Loucy (cell line): ENCODE measurements around the gene PGA4.
"Not testable (repeated sequence)": the region's sequence is repeated elsewhere in the genome, so short reads cannot be mapped to it uniquely, and the experiment has no call there.

ENCODE experiments used
- H2AFZ ChIP-seq: fragments of 200-600 bp; sonication (generic); 2 replicates; pipeline ENCODE4 v1.6.0; 2016; ENCODE audit warnings: antibody characterized with exemption, mild to moderate bottlenecking, low read length, moderate library complexity
- H3F3A ChIP-seq: fragments of 200-600 bp; 2 replicates; pipeline ENCODE4 v1.6.0; 2016; ENCODE audit warnings: antibody characterized with exemption, low read depth, mild to moderate bottlenecking
- H3K27me3 ChIP-seq: fragments of 200-600 bp; sonication (generic); 2 replicates; pipeline ENCODE4 v1.6.1; 2014; ENCODE audit warnings: low read length, mild to moderate bottlenecking; ENCODE audit not compliant: insufficient read depth, poor library complexity, severe bottlenecking
- H3K36me3 ChIP-seq: fragments of 200-600 bp; sonication (generic); 2 replicates; pipeline ENCODE4 v1.6.1; 2016; ENCODE audit warnings: low read length; ENCODE audit not compliant: insufficient read depth
- H3K4me1 ChIP-seq: fragments of 200-600 bp; sonication (generic); 2 replicates; pipeline ENCODE4 v1.5.1; 2014; ENCODE audit warnings: low read length, mild to moderate bottlenecking; ENCODE audit not compliant: insufficient read depth, poor library complexity, severe bottlenecking
- H3K4me2 ChIP-seq: fragments of 200-600 bp; sonication (generic); 2 replicates; pipeline ENCODE4 v1.6.0; 2014; ENCODE audit warnings: antibody characterized with exemption, low read length, low read depth, mild to moderate bottlenecking; ENCODE audit not compliant: poor library complexity, severe bottlenecking
- H3K4me3 ChIP-seq: fragments of 200-600 bp; sonication (generic); 2 replicates; pipeline ENCODE4 v1.5.1; 2014; ENCODE audit warnings: low read length, mild to moderate bottlenecking, mixed read lengths; ENCODE audit not compliant: poor library complexity, severe bottlenecking
- H3K79me2 ChIP-seq: fragments of 200-600 bp; sonication (generic); 2 replicates; pipeline ENCODE4 v1.6.1; 2014; ENCODE audit warnings: low read length; ENCODE audit not compliant: insufficient read depth
- H3K9ac ChIP-seq: fragments of 200-600 bp; sonication (generic); 2 replicates; pipeline ENCODE4 v1.6.0; 2014; ENCODE audit warnings: mild to moderate bottlenecking, low read depth, low read length, moderate library complexity; ENCODE audit not compliant: poor library complexity, severe bottlenecking
- H3K9me2 ChIP-seq: fragments of 200-600 bp; sonication (generic); replicated peaks from 2 replicates; pipeline ENCODE4 v1.6.1; 2016; ENCODE audit warnings: low read depth, low read length, mixed read lengths
- H3K9me3 ChIP-seq: fragments of 200-600 bp; sonication (generic); 2 replicates; pipeline ENCODE4 v1.6.1; 2014; ENCODE audit warnings: mild to moderate bottlenecking, antibody characterized with exemption, low read length, low read depth; ENCODE audit not compliant: insufficient read depth
- H4K20me1 ChIP-seq: fragments of 200-600 bp; sonication (generic); 2 replicates; pipeline ENCODE4 v1.6.0; 2014; ENCODE audit warnings: antibody characterized with exemption, low read length, mild to moderate bottlenecking; ENCODE audit not compliant: insufficient read depth, poor library complexity, severe bottlenecking
- CTCF ChIP-seq: fragments of 200-600 bp; sonication (generic); conservative IDR thresholded peaks from 2 replicates; pipeline ENCODE4 v1.5.1; 2014; ENCODE audit warnings: mild to moderate bottlenecking, antibody characterized with exemption, low read length
- EZH2phosphoT487 ChIP-seq: fragments of 200-600 bp; IDR thresholded peaks from 2 replicates; pipeline ENCODE4 v1.6.1; 2018; ENCODE audit warnings: antibody characterized with exemption, mild to moderate bottlenecking, moderate library complexity, borderline replicate concordance

The PGA4 gene

DNA sequence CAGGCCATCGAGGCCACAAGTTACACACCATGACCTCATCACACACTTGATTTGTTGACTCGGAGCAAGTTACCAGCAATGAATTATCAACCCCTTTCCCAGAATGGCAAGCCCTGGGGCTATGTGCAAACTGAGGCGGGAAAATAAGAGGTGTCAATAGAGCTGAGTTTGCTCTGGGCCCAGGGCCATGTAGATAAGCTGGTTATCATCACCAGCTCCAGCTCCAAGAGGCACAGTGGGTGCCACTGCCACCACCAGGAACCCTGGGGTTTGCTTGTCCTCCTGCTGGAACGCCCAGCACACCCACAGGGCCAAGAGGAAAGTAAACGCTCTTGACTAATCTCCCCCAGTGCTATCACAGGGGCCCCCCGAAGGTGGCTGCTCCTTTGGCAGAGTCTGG is 47.9 kb upstream of the PGA4 start:
- Histone ChIP-seq H3F3A (no peaks in the 10 kb centered on the region), H3K9me3 (no peaks in the 10 kb centered on the region), H4K20me1 (no peaks in the 10 kb centered on the region), H3K9me2 (no peaks in the 10 kb centered on the region), H3K4me3 (no peak overlapping the region), H3K36me3 (no peaks in the 10 kb centered on the region), H3K4me1 (peaks cover 8% of the 10 kb centered on the region), H3K9ac (no peak overlapping the region), H3K27me3 (no peaks in the 10 kb centered on the region), H3K79me2 (no peaks in the 10 kb centered on the region), H2AFZ (no peak overlapping the region), H3K4me2 (no peak overlapping the region)
- TF ChIP-seq EZH2phosphoT487 (no peak), CTCF (no peak)

- Histone ChIP-seq H3K36me3 (no peaks in the 10 kb centered on the region), H4K20me1 (no peaks in the 10 kb centered on the region), H3K4me3 (no peak overlapping the region), H3K9ac (no peak overlapping the region), H3K9me2 (no peaks in the 10 kb centered on the region), H3K27me3 (no peaks in the 10 kb centered on the region), H2AFZ (no peak overlapping the region), H3K4me2 (no peak overlapping the region), H3F3A (no peaks in the 10 kb centered on the region), H3K79me2 (no peaks in the 10 kb centered on the region), H3K9me3 (no peaks in the 10 kb centered on the region), H3K4me1 (peaks cover 8% of the 10 kb centered on the region)
- no peak for TF ChIP-seq CTCF
- no peak for TF ChIP-seq EZH2phosphoT487
Measured at GRCh38 chr11:61174949-61175348, 47.2 kb upstream of the PGA4 start.

DNA sequence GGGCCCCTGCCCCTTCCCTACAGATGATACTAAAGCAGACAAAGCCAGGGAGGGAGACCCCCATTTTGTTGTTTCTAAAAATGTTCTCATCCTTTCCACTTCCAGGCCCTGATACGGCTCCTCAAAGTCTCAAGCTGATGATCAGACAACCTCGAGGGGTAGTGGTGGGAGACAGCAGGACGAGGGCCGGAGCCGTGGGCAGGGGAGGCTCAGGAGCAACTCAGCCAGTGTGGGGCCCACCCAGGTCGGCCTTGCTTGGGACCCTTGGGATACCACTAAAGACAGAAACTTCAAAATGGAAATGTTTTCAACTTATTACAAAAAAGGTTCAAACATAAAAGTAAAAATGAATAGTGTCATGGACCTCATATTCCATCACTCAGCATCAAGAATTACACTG is 45.7 kb upstream of the PGA4 start:
- H4K20me1 ChIP-seq: no peaks in the 10 kb centered on the region
- H3K36me3 ChIP-seq: no peaks in the 10 kb centered on the region
- H3K27me3 ChIP-seq: no peaks in the 10 kb centered on the region
- no peaks in the 10 kb centered on the region for H3K9me3 ChIP-seq
- no peak overlapping the region for H3K9ac ChIP-seq
- H3K4me3 ChIP-seq: no peak overlapping the region
- H2AFZ ChIP-seq: no peak overlapping the region
- H3K9me2 ChIP-seq: no peaks in the 10 kb centered on the region
- H3K4me2 ChIP-seq: no peak overlapping the region
- H3K4me1 ChIP-seq: peaks cover 8% of the 10 kb centered on the region
- TF ChIP-seq CTCF (no peak), EZH2phosphoT487 (no peak)
- H3K79me2 ChIP-seq: no peaks in the 10 kb centered on the region
- H3F3A ChIP-seq: no peaks in the 10 kb centered on the region

GRCh38 chr11:61180205-61180604 is 41.9 kb upstream of the PGA4 start:
- not testable (repeated sequence) for H3K4me2 ChIP-seq, H3F3A ChIP-seq, H4K20me1 ChIP-seq, H3K9me2 ChIP-seq, H3K4me1 ChIP-seq, H3K36me3 ChIP-seq, H3K9me3 ChIP-seq, H2AFZ ChIP-seq, H3K9ac ChIP-seq, H3K4me3 ChIP-seq, H3K27me3 ChIP-seq, H3K79me2 ChIP-seq
